Neural cell (in vitro differentiated cells): ENCODE measurements around the gene SLC6A16.

Source experiments
- CTCF ChIP-seq: fragments of 450-650 bp; IDR thresholded peaks from 2 replicates; pipeline ENCODE4 v1.5.1; 2014; ENCODE audit warnings: antibody characterized with exemption, mild to moderate bottlenecking, moderate library complexity; ENCODE audit not compliant: poor library complexity, severe bottlenecking
- EP300 ChIP-seq: fragments of 450-650 bp; conservative IDR thresholded peaks from 2 replicates; pipeline ENCODE4 v1.6.1; 2014; ENCODE audit warnings: antibody characterized with exemption, mild to moderate bottlenecking, moderate library complexity; ENCODE audit not compliant: poor library complexity, severe bottlenecking

- TF ChIP-seq CTCF (no peak), EP300 (no peak)
Measured at GRCh38 chr19:49243129-49243528, 81.9 kb downstream of the SLC6A16 start.
